CD8-positive, alpha-beta memory T cell (primary cell): Measurements from ENCODE around the gene CEACAM19. TPM values are rescaled to one million over a fixed set of nuclear protein-coding genes. Genes with fewer than 3 reads are reported as not detected.
"Not testable (repeated sequence)": the region's sequence is repeated elsewhere in the genome, so short reads cannot be mapped to it uniquely, and the experiment has no call there.

Experiments used
- CTCF ChIA-PET: fragments of 350-600 bp; sonication (Branson Sonifier 250); formaldehyde crosslinking; loops from one replicate; lab custom pipeline; 2021; ENCODE audit warnings: antibody characterized with exemption; lab: Charles Lee
- POLR2A ChIA-PET: fragments of 350-600 bp; sonication (Branson Sonifier 250); formaldehyde crosslinking; loops from one replicate; lab custom pipeline; 2021; ENCODE audit warnings: antibody characterized with exemption; lab: Charles Lee
- DNase-seq, 5 donors: peaks; one replicate each; pipeline versions ENCODE4 v3.0.0 to v3.0.0-alpha.2; 2020 to 2022; ENCODE audit warnings: mixed read lengths in 1 of 5
- H3K27ac ChIP-seq: one replicate; pipeline ENCODE4 v1.7.0; 2013; ENCODE audit warnings: low read depth, mild to moderate bottlenecking, low read length, moderate library complexity
- H3K27me3 ChIP-seq: 2 replicates; pipeline ENCODE4 v1.7.0; 2013; ENCODE audit warnings: low read length, mild to moderate bottlenecking; ENCODE audit not compliant: insufficient read depth, poor library complexity, severe bottlenecking
- H3K36me3 ChIP-seq: 2 replicates; pipeline ENCODE4 v1.7.0; 2013; ENCODE audit warnings: mild to moderate bottlenecking, low read length, moderate library complexity; ENCODE audit not compliant: insufficient read depth
- H3K4me1 ChIP-seq: 2 replicates; pipeline ENCODE4 v1.7.0; 2013; ENCODE audit warnings: mild to moderate bottlenecking, low read length, moderate library complexity; ENCODE audit not compliant: insufficient read depth
- H3K4me3 ChIP-seq: 2 replicates; pipeline ENCODE4 v1.7.0; 2013; ENCODE audit warnings: mild to moderate bottlenecking, low read length
- H3K9me3 ChIP-seq: 2 replicates; pipeline ENCODE4 v1.7.0; 2013; ENCODE audit warnings: mild to moderate bottlenecking, low read length
- H3K27ac Mint-ChIP-seq, 8 donors: one replicate each; pipeline ENCODE4 v1.8.0; 2020 to 2021; ENCODE audit warnings: mixed read lengths in 8 of 8, mild to moderate bottlenecking in 6 of 8, inconsistent platforms in 3 of 8, moderate library complexity in 3 of 8
- H3K27me3 Mint-ChIP-seq, 2 donors: one replicate each; pipeline ENCODE4 v1.8.0; 2020 to 2021; ENCODE audit warnings: mixed read lengths in 2 of 2, mild to moderate bottlenecking in 1 of 2, moderate library complexity in 1 of 2
- H3K36me3 Mint-ChIP-seq, 3 donors: one replicate each; pipeline ENCODE4 v1.8.0; 2020 to 2021; ENCODE audit warnings: mixed read lengths in 3 of 3, inconsistent platforms in 1 of 3, mild to moderate bottlenecking in 1 of 3
- H3K4me1 Mint-ChIP-seq, 3 donors: one replicate each; pipeline ENCODE4 v1.8.0; 2020 to 2021; ENCODE audit warnings: mixed read lengths in 3 of 3, inconsistent platforms in 1 of 3, mild to moderate bottlenecking in 1 of 3
- H3K4me3 Mint-ChIP-seq, 7 donors: one replicate each; pipeline ENCODE4 v1.8.0; 2020 to 2021; ENCODE audit warnings: mixed read lengths in 7 of 7, mild to moderate bottlenecking in 6 of 7, moderate library complexity in 4 of 7, inconsistent platforms in 2 of 7
- H3K9me3 Mint-ChIP-seq, 5 donors: one replicate each; pipeline ENCODE4 v1.8.0; 2020 to 2022; ENCODE audit warnings: mixed read lengths in 5 of 5, mild to moderate bottlenecking in 3 of 5, moderate library complexity in 2 of 5, inconsistent platforms in 1 of 5
- polyA plus RNA-seq: library from polyadenylated mRNA; unstranded; fragments of 300-500 nt; fragmentation: Illumina TruSeq; gene quantifications from one replicate; pipeline ENCODE4 v1.2.3, GENCODE V29; 2021
- total RNA-seq, 2 experiments: library from RNA; stranded (reverse); gene quantifications; one replicate each; pipeline ENCODE4 v1.2.3, GENCODE V29; 2021

CEACAM19 gene
- total and polyA plus RNA-seq, 3 experiments from 2014 or later: 0.18 to 0.24 TPM; not detected in 1

GRCh38 chr19:44661205-44661604, 10.1 kb upstream of the CEACAM19 start:
- H3K4me3 Mint-ChIP-seq: no peak overlapping the region
- CTCF ChIA-PET: no interaction called here
- peak in 1 of 5 donors; percentile 10 for DNase-seq
- H3K4me1 ChIP-seq: no peaks in the 10 kb centered on the region
- H3K36me3 ChIP-seq: no peaks in the 10 kb centered on the region
- no peak overlapping the region for H3K27ac Mint-ChIP-seq
- H3K9me3 ChIP-seq: no peaks in the 10 kb centered on the region
- POLR2A ChIA-PET: no interaction called here
- no peak overlapping the region for H3K4me3 ChIP-seq
- peaks cover 2 to 13% (median 6%) of the 10 kb centered on the region in 3 donors for H3K4me1 Mint-ChIP-seq
- no peaks in the 10 kb centered on the region for H3K36me3 Mint-ChIP-seq
- H3K27me3 Mint-ChIP-seq: peaks cover 4% of the 10 kb centered on the region in 2 donors
- no peaks in the 10 kb centered on the region for H3K27me3 ChIP-seq
- H3K27ac ChIP-seq: no peak overlapping the region
- no peaks in the 10 kb centered on the region for H3K9me3 Mint-ChIP-seq

- CTCF ChIA-PET: no interaction called here
- no peaks in the 10 kb centered on the region for H3K4me1 ChIP-seq
- no peaks in the 10 kb centered on the region for H3K27me3 ChIP-seq
- POLR2A ChIA-PET: no interaction called here
- no peak overlapping the region for H3K4me3 ChIP-seq
- H3K9me3 ChIP-seq: no peaks in the 10 kb centered on the region
- H3K36me3 Mint-ChIP-seq: no peaks in the 10 kb centered on the region
- H3K27ac ChIP-seq: no peak overlapping the region
- H3K36me3 ChIP-seq: no peaks in the 10 kb centered on the region
- H3K9me3 Mint-ChIP-seq: no peaks in the 10 kb centered on the region
- peaks cover 2 to 12% (median 6%) of the 10 kb centered on the region in 3 donors for H3K4me1 Mint-ChIP-seq
- peak in 1 of 5 donors; percentile 1 for DNase-seq
- no peak overlapping the region for H3K27ac Mint-ChIP-seq
- H3K27me3 Mint-ChIP-seq: peaks cover 0 to 6% of the 10 kb centered on the region in 2 donors
- no peak overlapping the region for H3K4me3 Mint-ChIP-seq
Observed at GRCh38 chr19:44661904-44662303, 9.4 kb upstream of the CEACAM19 start.

GRCh38 chr19:44662691-44663385, 8.4 kb upstream of the CEACAM19 start:
- POLR2A ChIA-PET: no interaction called here
- Histone ChIP-seq H3K9me3 (no peaks in the 10 kb centered on the region), H3K4me1 (no peaks in the 10 kb centered on the region), H3K4me3 (no peak overlapping the region), H3K27me3 (no peaks in the 10 kb centered on the region), H3K27ac (no peak overlapping the region), H3K36me3 (no peaks in the 10 kb centered on the region)
- peak in 1 of 5 donors; percentile 1 for DNase-seq
- H3K9me3 Mint-ChIP-seq: no peaks in the 10 kb centered on the region
- no peak overlapping the region for H3K4me3 Mint-ChIP-seq
- no peaks in the 10 kb centered on the region for H3K36me3 Mint-ChIP-seq
- peaks cover 0 to 4% (median 0%) of the 10 kb centered on the region in 3 donors for H3K4me1 Mint-ChIP-seq
- no peak overlapping the region for H3K27ac Mint-ChIP-seq
- peaks cover 0 to 6% of the 10 kb centered on the region in 2 donors for H3K27me3 Mint-ChIP-seq
- CTCF ChIA-PET: interaction anchor here (0.6 to 1.0 kb wide), 3 partner anchors 8 to 1962 kb away, joined by 3 read pairs; no protein-coding TSS in a partner anchor

GRCh38 chr19:44663996-44664395, 7.3 kb upstream of the CEACAM19 start:
- Mint-ChIP-seq H3K4me1 (no peaks in the 10 kb centered on the region), H3K36me3 (no peaks in the 10 kb centered on the region), H3K27me3 (peaks cover 0 to 6% of the 10 kb centered on the region in 2 donors), H3K27ac (no peak overlapping the region), H3K4me3 (no peak overlapping the region), H3K9me3 (no peaks in the 10 kb centered on the region)
- POLR2A ChIA-PET: no interaction called here
- Histone ChIP-seq H3K27me3 (no peaks in the 10 kb centered on the region), H3K36me3 (no peaks in the 10 kb centered on the region), H3K4me1 (no peaks in the 10 kb centered on the region), H3K4me3 (no peak overlapping the region), H3K9me3 (no peaks in the 10 kb centered on the region), H3K27ac (no peak overlapping the region)
- CTCF ChIA-PET: no interaction called here
- no peak for DNase-seq

GRCh38 chr19:44664976-44665375, 6.3 kb upstream of the CEACAM19 start:
- no peaks in the 10 kb centered on the region for H3K27me3 ChIP-seq
- H3K36me3 Mint-ChIP-seq: no peaks in the 10 kb centered on the region
- H3K27ac ChIP-seq: no peak overlapping the region
- ChIA-PET POLR2A (no interaction called here), CTCF (no interaction called here)
- DNase-seq: peak in 1 of 5 donors; percentile 11
- H3K4me1 ChIP-seq: no peaks in the 10 kb centered on the region
- no peak overlapping the region for H3K4me3 Mint-ChIP-seq
- H3K36me3 ChIP-seq: no peaks in the 10 kb centered on the region
- H3K27ac Mint-ChIP-seq: no peak overlapping the region
- H3K9me3 ChIP-seq: no peaks in the 10 kb centered on the region
- peaks cover 6 to 9% of the 10 kb centered on the region in 2 donors for H3K27me3 Mint-ChIP-seq
- H3K4me1 Mint-ChIP-seq: no peaks in the 10 kb centered on the region
- H3K9me3 Mint-ChIP-seq: no peaks in the 10 kb centered on the region
- no peak overlapping the region for H3K4me3 ChIP-seq

GRCh38 chr19:44666852-44667556, 4.3 kb upstream of the CEACAM19 start:
- Histone ChIP-seq H3K9me3 (no peaks in the 10 kb centered on the region), H3K27ac (no peak overlapping the region), H3K36me3 (no peaks in the 10 kb centered on the region), H3K4me1 (no peaks in the 10 kb centered on the region), H3K4me3 (no peak overlapping the region), H3K27me3 (no peaks in the 10 kb centered on the region)
- no peaks in the 10 kb centered on the region for H3K4me1 Mint-ChIP-seq
- no peak for DNase-seq
- no peaks in the 10 kb centered on the region for H3K9me3 Mint-ChIP-seq
- H3K36me3 Mint-ChIP-seq: no peaks in the 10 kb centered on the region
- peaks cover 6 to 10% of the 10 kb centered on the region in 2 donors for H3K27me3 Mint-ChIP-seq
- CTCF ChIA-PET: no interaction called here
- POLR2A ChIA-PET: no interaction called here
- no peak overlapping the region for H3K27ac Mint-ChIP-seq
- no peak overlapping the region for H3K4me3 Mint-ChIP-seq

GRCh38 chr19:44668985-44669764, 2.1 kb upstream of the CEACAM19 start:
- no peaks in the 10 kb centered on the region for H3K36me3 ChIP-seq
- H3K9me3 ChIP-seq: no peaks in the 10 kb centered on the region
- H3K4me1 Mint-ChIP-seq: no peaks in the 10 kb centered on the region
- CTCF ChIA-PET: no interaction called here
- H3K9me3 Mint-ChIP-seq: no peaks in the 10 kb centered on the region
- no peaks in the 10 kb centered on the region for H3K4me1 ChIP-seq
- no peak overlapping the region for H3K27ac ChIP-seq
- POLR2A ChIA-PET: no interaction called here
- no peaks in the 10 kb centered on the region for H3K36me3 Mint-ChIP-seq
- H3K4me3 ChIP-seq: no peak overlapping the region
- peaks cover 8 to 9% of the 10 kb centered on the region in 2 donors for H3K27me3 Mint-ChIP-seq
- no peaks in the 10 kb centered on the region for H3K27me3 ChIP-seq
- no peak for DNase-seq
- H3K4me3 Mint-ChIP-seq: no peak overlapping the region
- no peak overlapping the region for H3K27ac Mint-ChIP-seq

GRCh38 chr19:44670027-44670426, 1.3 kb upstream of the CEACAM19 start:
- H3K27ac Mint-ChIP-seq, H3K9me3 Mint-ChIP-seq, H3K36me3 Mint-ChIP-seq, H3K36me3 ChIP-seq, H3K4me3 ChIP-seq, H3K27ac ChIP-seq, H3K27me3 ChIP-seq, H3K4me3 Mint-ChIP-seq, H3K4me1 Mint-ChIP-seq, H3K9me3 ChIP-seq, DNase-seq, CTCF ChIA-PET, H3K4me1 ChIP-seq, POLR2A ChIA-PET: not testable (repeated sequence)
- H3K27me3 Mint-ChIP-seq: peaks cover 8 to 12% of the 10 kb centered on the region in 2 donors
